ENCODE results near the gene IFNE. TPM values are rescaled to one million over a fixed set of nuclear protein-coding genes. Genes with fewer than 3 reads are reported as not detected.

Gene IFNE
- total and polyA plus RNA-seq, 9 of the 15 experiments (the other 6 are each of a cell fraction or from before 2014, with no cell fraction given), result not detected

DNA sequence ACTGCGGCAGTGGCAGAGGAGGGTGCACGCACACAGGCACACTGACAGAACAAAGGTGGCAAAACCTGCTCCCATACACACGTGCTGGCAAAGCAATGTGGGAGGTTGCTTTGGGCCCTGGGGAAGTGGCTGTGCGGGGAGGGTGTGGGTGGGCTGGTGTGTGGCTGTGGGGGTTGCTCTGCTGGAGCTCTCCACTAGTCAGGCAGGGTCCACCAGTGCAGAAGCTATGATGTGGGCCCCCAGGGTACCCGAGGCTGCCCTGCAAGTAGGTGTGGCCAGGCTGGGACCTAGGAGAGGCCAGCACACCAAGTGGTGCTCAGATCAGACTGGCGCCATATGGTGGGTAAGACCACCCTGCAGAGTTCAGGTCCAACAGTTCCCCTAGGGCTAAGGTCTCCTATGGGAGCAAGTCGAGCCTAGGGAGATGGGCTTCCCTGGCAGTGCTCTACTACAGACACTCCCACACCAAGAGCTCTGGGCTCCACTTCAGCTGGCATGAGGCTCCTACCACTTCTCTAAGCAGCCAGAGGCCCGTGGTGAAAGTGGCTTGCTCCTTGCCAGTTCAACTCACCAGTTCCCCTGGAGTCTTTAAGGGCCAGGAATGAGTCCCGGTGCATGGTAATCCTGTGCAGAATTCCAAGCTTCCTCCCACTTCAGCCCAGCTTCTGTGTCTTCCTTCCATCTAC lies 46.2 kb upstream of the IFNE start (continued):
- TF ChIP-seq ZNF609 (CRISPR knock-in tag; IDR thresholded peaks at IDR 0.05; ENCODE audit: borderline replicate concordance) (no peak), HDAC8 (tag; IDR thresholded peaks at IDR 0.05) (no peak), ZNF384 (IDR thresholded peaks at IDR 0.05; ENCODE audit: low read depth, low read length) (no peak), ZNF76 (CRISPR knock-in tag; IDR thresholded peaks at IDR 0.05; ENCODE audit: borderline replicate concordance) (no peak)

DNA sequence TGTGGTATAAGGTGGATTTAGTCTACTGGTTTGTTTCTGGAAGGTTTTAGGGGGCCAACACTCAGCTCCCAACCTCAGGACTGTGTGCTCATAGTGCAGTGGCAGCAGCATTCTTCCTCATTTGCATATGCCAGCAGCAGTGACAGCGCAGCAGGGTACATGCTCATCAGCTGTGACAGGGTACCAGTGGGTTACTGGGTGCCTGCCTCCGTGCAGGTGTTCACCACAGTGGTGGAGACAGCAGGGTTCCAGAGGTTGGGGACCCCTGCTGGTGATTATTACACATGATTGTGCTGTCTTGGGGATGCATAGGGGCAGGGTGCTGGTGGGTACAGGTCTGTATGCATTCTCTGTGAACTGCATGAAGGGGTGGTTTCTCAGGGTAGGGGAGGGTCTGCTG lies 45.5 kb upstream of the IFNE start:
- H3K4me3 ChIP-seq, result no peak overlapping the region
- intact Hi-C loops (cut with micrococcal nuclease), result no loop called here
- H3K4me1 ChIP-seq (replicated peaks in 1 of 2; ENCODE audit: control insufficient read depth in 2 of 2, insufficient read depth in 2 of 2, low read length in 2 of 2), result no peaks in the 10 kb centered on the region
- H3K79me2 ChIP-seq (ENCODE audit: control insufficient read depth, insufficient read depth, low read length), result no peaks in the 10 kb centered on the region
- H2AFZ ChIP-seq (ENCODE audit: low read depth, low read length), result no peak overlapping the region
- no peak overlapping the region for H3K4me2 ChIP-seq (ENCODE audit: insufficient read depth, low read length)
- H3K9me1 ChIP-seq (ENCODE audit: control insufficient read depth, insufficient read depth, low read length), result no peaks in the 10 kb centered on the region
- H3K9ac ChIP-seq (ENCODE audit: insufficient read depth in 1 of 2, low read depth in 2 of 2, low read length in 2 of 2), result no peak overlapping the region
- H3K27ac ChIP-seq (ENCODE audit: extremely low read depth, low read depth, low read length), result no peak overlapping the region
- no peak for TF ChIP-seq NR1H2 (CRISPR knock-in tag; IDR thresholded peaks at IDR 0.05)
- no peak for TF ChIP-seq RFX5 (IDR thresholded peaks at IDR 0.05; ENCODE audit: low read depth, low read length)
- no peak for TF ChIP-seq MYNN (IDR thresholded peaks at IDR 0.05)
- no peak for TF ChIP-seq MYNN (CRISPR knock-in tag; IDR thresholded peaks at IDR 0.05)
- TF ChIP-seq ILK (tag; IDR thresholded peaks at IDR 0.05; ENCODE audit: borderline replicate concordance, low read depth), result no peak
- no peak for TF ChIP-seq HNRNPH1 (optimal IDR thresholded peaks at IDR 0.05; ENCODE audit: low read depth, low read length)
- no peak for TF ChIP-seq YBX1 (IDR thresholded peaks at IDR 0.05)
- no peak for TF ChIP-seq MAFG (tag; conservative IDR thresholded peaks at IDR 0.05)
- in situ Hi-C loops (cut with MboI), result no loop called here
- CTCF ChIA-PET (ENCODE audit: low intra/inter-chr PET ratio), result no interaction called here
- ATAC-seq, result no peak
- H3K9me3 ChIP-seq (replicated peaks; ENCODE audit: control insufficient read depth, insufficient read depth, low read depth, low read length), result no peaks in the 10 kb centered on the region
- no peaks in the 10 kb centered on the region for H4K20me1 ChIP-seq (replicated peaks; ENCODE audit: control insufficient read depth, insufficient read depth, low read length)
- no peak for FAIRE-seq
- H3K27me3 ChIP-seq (ENCODE audit: control insufficient read depth in 2 of 2, insufficient read depth in 2 of 2, low read length in 2 of 2), result no peaks in the 10 kb centered on the region
- BruUV-seq (replicated peaks), result no TSS peak
- no CpG with 5 or more reads among the region's 2 CpGs for WGBS (ENCODE audit: insufficient coverage, low coverage, missing lambda C conversion rate)
- POLR2A ChIA-PET, result no interaction called here
- DNase-seq (ENCODE audit: extremely low read depth in 1 of 4, low spot score in 3 of 4), result no peak
- no peaks in the 10 kb centered on the region for H3K36me3 ChIP-seq (ENCODE audit: control insufficient read depth, insufficient read depth, low read length)

Measured in K562 (cell line).